C4-2B (cell line): Measurements from ENCODE around the gene ERGIC1.

Source experiments
- ZFX ChIP-seq: fragments of 450-650 bp; IDR thresholded peaks from 2 replicates; pipeline ENCODE4 v1.6.1; 2017
- TF ChIP-seq, protein P1 (sequence below): fragments of 450-650 bp; conservative IDR thresholded peaks from 2 replicates; pipeline ENCODE4 v1.5.1; 2017; ENCODE audit warnings: mild to moderate bottlenecking

GRCh38 chr5:172925336-172925948 lies 91.4 kb downstream of the ERGIC1 start:
- TF ChIP-seq, protein P1, sequence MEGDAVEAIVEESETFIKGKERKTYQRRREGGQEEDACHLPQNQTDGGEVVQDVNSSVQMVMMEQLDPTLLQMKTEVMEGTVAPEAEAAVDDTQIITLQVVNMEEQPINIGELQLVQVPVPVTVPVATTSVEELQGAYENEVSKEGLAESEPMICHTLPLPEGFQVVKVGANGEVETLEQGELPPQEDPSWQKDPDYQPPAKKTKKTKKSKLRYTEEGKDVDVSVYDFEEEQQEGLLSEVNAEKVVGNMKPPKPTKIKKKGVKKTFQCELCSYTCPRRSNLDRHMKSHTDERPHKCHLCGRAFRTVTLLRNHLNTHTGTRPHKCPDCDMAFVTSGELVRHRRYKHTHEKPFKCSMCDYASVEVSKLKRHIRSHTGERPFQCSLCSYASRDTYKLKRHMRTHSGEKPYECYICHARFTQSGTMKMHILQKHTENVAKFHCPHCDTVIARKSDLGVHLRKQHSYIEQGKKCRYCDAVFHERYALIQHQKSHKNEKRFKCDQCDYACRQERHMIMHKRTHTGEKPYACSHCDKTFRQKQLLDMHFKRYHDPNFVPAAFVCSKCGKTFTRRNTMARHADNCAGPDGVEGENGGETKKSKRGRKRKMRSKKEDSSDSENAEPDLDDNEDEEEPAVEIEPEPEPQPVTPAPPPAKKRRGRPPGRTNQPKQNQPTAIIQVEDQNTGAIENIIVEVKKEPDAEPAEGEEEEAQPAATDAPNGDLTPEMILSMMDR, result no peak
- no peak for TF ChIP-seq ZFX
